ENCODE data around the gene MAMDC2. TPM values are rescaled to one million over a fixed set of nuclear protein-coding genes. Genes with fewer than 3 reads are reported as not detected.

The MAMDC2 gene
- total and polyA plus RNA-seq, 12 donors: 0.83 to 15.7 (median 5.0) TPM

DNA sequence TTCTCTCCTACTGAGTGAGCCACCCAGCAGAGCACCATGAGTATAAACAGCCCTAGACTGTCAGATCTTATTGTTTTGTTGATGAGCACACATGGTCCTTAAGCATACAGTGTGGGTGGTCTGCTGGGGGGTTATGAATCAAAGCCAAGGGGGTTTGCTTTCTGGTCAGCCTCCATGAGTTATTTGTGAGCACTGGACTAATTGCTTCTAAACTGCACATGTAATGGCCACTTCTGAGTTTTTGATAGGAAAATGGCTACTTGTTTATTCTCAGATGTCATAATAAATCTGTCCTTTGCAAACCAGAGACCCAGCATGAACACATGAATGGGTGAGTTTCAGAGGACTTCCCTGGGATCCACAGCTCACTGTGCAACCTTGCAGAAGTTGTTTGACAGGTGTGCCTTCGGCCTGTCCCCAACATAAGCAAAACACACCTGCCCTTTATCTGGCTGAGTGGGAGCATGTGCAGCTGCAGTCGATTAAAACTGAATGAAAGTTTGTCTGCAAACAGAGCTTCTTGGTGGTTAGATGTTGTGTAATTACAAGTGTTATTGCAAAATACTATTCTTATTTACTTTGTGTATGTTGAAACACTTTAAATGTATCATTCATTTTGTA, 35.9 kb downstream of the MAMDC2 start:
- DNase-seq: no peak
- WGBS, 4 donors: 59 to 71% (median 62%) methylated on average over 2 of the region's 2 CpGs
- Histone ChIP-seq H3K27me3 (no peaks in the 10 kb centered on the region), H3K9me3 (replicated peaks in 1 of 3) (no peaks in the 10 kb centered on the region), H3K4me1 (replicated peaks in 1 of 2) (peaks cover 0 to 15% of the 10 kb centered on the region in 2 donors), H3K36me3 (replicated peaks in 1 of 2) (no peaks in the 10 kb centered on the region), H3K4me3 (no peak overlapping the region), H3K27ac (no peak overlapping the region)
- TF ChIP-seq, protein P1, sequence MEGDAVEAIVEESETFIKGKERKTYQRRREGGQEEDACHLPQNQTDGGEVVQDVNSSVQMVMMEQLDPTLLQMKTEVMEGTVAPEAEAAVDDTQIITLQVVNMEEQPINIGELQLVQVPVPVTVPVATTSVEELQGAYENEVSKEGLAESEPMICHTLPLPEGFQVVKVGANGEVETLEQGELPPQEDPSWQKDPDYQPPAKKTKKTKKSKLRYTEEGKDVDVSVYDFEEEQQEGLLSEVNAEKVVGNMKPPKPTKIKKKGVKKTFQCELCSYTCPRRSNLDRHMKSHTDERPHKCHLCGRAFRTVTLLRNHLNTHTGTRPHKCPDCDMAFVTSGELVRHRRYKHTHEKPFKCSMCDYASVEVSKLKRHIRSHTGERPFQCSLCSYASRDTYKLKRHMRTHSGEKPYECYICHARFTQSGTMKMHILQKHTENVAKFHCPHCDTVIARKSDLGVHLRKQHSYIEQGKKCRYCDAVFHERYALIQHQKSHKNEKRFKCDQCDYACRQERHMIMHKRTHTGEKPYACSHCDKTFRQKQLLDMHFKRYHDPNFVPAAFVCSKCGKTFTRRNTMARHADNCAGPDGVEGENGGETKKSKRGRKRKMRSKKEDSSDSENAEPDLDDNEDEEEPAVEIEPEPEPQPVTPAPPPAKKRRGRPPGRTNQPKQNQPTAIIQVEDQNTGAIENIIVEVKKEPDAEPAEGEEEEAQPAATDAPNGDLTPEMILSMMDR (IDR thresholded peaks at IDR 0.05): no peak
- TF ChIP-seq POLR2A (IDR thresholded peaks at IDR 0.05): no peak
- intact Hi-C loops (cut with DNase I): no loop called here

DNA sequence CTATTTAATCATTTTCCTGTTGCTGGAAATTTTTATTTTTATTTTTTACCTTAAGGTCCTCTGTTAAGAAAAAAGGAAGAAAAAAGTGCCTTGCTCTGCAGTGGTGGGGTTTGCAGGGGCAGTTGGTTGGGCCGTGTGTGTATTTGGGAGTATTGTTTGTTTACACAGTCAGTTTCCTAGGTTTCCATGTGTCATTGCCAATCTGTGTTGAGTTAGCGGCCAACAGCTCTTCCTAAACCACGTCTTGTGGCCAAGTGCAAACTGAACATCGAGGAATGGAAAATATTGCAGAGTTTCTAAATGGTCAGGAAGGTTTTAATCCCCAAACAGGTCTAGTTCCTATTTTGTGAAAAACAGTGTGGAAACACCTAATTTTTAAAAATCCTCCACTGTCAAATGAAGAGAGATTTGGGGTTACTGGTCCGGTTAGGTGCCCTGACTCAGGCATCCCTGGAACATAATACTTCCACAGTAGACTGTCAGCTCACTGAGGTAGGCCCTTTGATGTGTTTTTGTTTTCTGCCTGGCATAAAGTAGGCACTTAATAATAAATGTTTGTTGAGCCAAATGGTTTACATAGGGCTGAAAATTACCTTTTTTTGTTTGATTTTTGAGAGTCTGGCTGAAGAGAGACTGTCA, 37.0 kb downstream of the MAMDC2 start:
- DNase-seq: peak in 1 of 7 donors; percentile 25
- no peaks in the 10 kb centered on the region for H3K9me3 ChIP-seq (replicated peaks in 1 of 3)
- no peaks in the 10 kb centered on the region for H3K27me3 ChIP-seq
- H3K4me1 ChIP-seq (replicated peaks in 1 of 2): peaks cover 0 to 15% of the 10 kb centered on the region in 2 donors
- intact Hi-C loops (cut with DNase I): no loop called here
- peak overlapping the region in 2 of 5 donors; percentile 28 to 66 for H3K27ac ChIP-seq
- 47 to 56% (median 51%) methylated on average over 5 of the region's 5 CpGs for WGBS, 4 donors
- no peak for TF ChIP-seq POLR2A (IDR thresholded peaks at IDR 0.05)
- TF ChIP-seq, protein P1 (IDR thresholded peaks at IDR 0.05): no peak
- H3K4me3 ChIP-seq: no peak overlapping the region
- H3K36me3 ChIP-seq (replicated peaks in 1 of 2): no peaks in the 10 kb centered on the region

DNA sequence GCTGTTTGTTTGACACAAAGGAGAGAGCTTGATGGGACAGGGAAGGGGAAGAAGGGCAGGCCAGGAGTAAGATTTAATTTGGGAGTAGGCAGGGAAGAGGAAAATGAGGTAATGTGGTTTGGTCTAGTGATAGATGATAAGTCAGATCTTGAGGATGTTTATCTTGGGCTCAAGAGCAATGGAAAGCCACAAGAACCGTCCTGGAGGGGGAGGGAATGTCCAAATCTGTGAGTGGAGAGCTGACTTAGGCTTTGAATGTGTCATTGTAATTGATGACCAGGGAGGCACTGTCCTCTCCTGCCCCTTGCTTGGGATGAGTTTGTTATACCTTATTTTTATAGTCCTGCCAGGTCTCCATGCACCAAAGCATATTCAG, 37.5 kb downstream of the MAMDC2 start:
- Histone ChIP-seq H3K4me1 (replicated peaks in 1 of 2) (peaks cover 0 to 15% of the 10 kb centered on the region in 2 donors), H3K27ac (peak overlapping the region in 2 of 5 donors; percentile 28 to 66), H3K27me3 (no peaks in the 10 kb centered on the region), H3K9me3 (replicated peaks in 1 of 3) (no peaks in the 10 kb centered on the region), H3K36me3 (replicated peaks in 1 of 2) (no peaks in the 10 kb centered on the region), H3K4me3 (no peak overlapping the region)
- peak in 1 of 7 donors; percentile 2 for DNase-seq
- intact Hi-C loops (cut with DNase I): no loop called here
- TF ChIP-seq, protein P1 (IDR thresholded peaks at IDR 0.05): no peak
- no peak for TF ChIP-seq POLR2A (IDR thresholded peaks at IDR 0.05)
- WGBS, 4 donors: 26 to 39% (median 31%) methylated on average over 1 of the region's 1 CpG

DNA sequence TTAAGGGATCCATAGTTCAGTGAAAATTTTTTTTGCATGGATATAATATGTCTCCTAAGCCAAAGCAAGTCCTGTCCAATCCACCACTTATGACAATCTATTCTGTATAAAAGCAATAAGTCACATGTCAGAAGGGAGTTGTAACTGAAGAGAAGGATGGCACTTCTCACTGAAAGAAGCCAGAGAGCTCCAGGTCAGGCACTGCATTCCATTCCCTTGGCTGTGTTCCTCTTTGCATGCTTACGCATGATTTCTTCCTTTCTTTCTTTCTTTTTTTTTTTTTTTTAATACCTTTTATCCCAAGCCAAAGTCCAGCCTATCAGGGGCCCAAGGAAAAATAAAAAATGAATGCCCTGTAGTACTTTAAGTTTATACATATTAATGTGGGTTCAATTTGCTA, 39.8 kb downstream of the MAMDC2 start:
- intact Hi-C loops (cut with DNase I): no loop called here
- Histone ChIP-seq H3K27me3 (no peaks in the 10 kb centered on the region), H3K27ac (no peak overlapping the region), H3K4me3 (no peak overlapping the region), H3K36me3 (replicated peaks in 1 of 2) (no peaks in the 10 kb centered on the region), H3K4me1 (replicated peaks in 1 of 2) (peaks cover 0 to 15% of the 10 kb centered on the region in 2 donors), H3K9me3 (replicated peaks in 1 of 3) (no peaks in the 10 kb centered on the region)
- DNase-seq: no peak
- TF ChIP-seq, protein P1 (IDR thresholded peaks at IDR 0.05): no peak
- no peak for TF ChIP-seq POLR2A (IDR thresholded peaks at IDR 0.05)
- WGBS, 4 donors: 48 to 50% (median 50%) methylated on average over 1 of the region's 1 CpG

All from adrenal gland (tissue), 12 donors.